Activated CD8-positive, alpha-beta memory T cell treated with anti-CD3 and anti-CD28 coated beads for 48 hours (primary cell): ENCODE results near the gene GSTM1.

Experiments
- DNase-seq, 3 experiments: peaks; one replicate each; pipeline ENCODE4 v3.0.0-alpha.2; 2020; ENCODE audit warnings: low read depth in 2 of 3, low spot score in 2 of 3

Gene GSTM1

DNA sequence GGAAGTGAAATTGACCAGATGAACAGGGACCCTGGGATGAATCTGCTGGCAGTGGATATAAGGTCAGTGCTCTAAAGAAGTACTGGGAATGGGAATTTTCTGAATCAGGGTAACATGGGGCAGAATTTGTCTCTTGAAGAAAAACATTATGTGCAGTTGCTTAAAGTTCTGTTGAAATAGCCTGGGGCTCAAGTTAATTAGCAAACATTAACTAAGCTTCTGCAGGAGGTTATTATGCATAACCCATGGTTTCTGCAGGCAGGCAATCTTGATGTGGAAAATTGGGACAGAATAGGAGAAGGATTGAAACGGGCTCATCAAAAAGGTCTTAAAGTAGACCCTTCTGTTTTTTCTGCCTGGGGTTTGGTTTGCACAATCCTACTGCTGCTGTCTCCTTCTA, 38.4 kb downstream of the GSTM1 start:
- no peak for DNase-seq

DNA sequence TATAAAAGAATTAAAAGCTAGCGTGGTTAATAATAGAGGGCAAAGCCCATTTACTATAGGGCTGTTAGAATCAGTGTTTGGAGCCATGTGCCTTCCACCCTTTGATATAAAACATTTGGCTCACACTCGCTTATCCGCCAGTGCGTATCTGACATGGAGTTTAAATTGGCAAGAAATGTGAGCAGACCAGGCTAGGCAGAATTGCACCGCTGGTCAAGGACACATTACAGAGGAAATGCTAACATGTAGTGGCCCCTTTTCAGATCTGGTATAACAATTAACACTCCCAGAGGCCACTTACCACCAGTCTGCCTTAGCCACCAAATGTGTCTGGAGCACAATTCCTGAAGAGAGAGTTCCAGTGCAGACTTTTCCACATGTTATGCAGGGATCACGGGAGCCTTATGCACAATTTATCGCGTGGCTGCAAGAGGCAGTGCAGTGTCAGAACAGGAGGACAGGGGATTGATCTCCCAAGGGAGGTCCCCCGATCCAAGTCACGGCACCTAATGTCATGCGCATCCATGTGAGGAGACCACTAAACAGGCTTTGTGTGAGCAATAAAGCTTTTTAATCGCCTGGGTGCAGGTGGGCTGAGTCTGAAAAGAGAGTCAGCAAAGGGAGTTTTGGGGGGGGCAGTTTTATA, 39.2 kb downstream of the GSTM1 start:
- no peak for DNase-seq

DNA sequence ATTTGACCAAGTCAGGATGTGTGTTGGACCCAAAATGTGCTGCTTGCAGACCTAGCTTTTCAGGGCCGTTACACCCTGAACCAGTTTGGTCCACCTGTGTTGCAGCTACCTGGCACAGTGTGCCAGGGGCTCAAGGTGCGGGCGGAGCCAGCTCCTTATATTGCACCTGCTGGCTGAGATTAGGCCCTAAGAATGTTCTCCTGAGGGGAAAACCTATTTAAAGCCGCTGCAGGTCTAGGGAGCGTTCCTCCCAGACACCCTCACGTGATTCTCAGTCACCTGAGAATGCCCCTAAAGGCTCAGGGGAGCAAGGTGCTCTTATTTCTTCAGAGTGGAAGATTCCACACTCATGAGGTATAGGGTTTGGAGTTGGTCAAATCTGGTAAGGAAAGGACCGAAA, 41.3 kb downstream of the GSTM1 start:
- DNase-seq: no peak

DNA sequence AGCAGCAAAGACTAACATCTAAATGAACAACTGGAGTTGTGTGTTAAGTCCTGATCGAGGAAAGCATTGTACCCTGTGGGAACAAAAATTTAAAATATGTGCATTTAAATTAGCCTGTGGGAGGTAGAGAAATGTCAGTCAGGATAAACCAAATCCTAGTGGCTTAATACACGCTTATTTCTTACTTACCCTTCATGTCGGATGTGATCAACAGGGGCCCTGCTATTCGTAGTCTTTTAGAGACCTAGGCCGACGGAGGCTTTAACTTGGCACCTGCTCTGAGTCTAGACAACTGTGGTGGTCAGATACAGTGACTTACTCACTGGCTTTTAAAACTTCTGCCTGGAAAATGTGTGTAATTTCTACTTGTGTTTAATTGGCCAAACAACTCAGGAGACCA, 43.0 kb downstream of the GSTM1 start:
- DNase-seq: no peak

DNA sequence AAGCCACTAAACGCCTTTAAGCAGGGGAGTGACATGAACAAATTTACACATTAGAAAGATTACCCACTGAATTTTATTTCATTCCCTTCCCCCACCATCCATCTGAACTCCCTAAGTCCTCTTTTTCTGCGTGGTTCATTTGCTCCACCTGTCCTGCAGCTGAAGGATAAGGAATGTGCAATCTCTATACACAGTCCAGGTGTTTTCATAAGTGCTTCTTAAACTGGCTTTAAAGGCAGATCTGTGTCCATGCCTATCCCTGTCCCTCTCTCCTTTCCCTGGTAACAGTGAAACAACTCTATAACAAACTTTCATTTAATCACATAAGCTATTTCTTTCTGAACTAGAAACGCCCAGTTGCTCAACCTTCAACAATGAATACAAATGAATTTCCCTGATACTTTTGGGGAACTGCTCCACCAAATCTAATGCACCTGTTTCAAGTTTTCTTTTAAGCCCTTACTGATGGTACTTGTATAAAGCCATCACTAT, 44.8 kb downstream of the GSTM1 start:
- DNase-seq: no peak

DNA sequence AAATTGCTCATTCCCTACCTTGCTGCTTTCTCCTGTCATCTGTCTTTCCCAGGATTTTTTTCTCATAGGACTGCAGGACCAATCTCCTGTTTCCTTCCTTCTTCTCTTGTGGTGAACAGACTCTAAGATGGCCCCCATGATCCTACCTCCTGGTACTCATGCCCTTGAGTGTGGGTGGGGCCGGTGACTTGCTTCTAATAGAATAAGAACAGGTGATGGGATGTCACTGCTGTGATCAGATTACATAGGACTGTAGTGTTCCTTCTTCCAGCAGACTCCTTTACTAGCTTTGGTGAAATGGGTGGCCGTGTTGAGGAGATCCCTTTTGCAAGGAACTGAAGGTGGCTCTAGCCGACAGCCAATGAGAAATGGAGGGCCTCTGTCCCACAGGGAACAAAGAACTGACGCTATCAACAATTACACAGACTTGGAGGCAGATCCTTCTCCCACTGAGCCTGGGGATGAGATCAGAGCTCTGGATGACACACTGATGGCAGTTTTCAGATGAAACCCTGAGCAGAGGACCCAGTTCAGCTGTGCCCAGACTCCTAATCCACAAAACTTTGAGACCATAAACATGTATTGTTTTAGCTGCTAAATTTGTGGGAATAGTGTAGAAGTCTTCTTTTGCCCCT, 45.7 kb downstream of the GSTM1 start:
- DNase-seq: no peak

DNA sequence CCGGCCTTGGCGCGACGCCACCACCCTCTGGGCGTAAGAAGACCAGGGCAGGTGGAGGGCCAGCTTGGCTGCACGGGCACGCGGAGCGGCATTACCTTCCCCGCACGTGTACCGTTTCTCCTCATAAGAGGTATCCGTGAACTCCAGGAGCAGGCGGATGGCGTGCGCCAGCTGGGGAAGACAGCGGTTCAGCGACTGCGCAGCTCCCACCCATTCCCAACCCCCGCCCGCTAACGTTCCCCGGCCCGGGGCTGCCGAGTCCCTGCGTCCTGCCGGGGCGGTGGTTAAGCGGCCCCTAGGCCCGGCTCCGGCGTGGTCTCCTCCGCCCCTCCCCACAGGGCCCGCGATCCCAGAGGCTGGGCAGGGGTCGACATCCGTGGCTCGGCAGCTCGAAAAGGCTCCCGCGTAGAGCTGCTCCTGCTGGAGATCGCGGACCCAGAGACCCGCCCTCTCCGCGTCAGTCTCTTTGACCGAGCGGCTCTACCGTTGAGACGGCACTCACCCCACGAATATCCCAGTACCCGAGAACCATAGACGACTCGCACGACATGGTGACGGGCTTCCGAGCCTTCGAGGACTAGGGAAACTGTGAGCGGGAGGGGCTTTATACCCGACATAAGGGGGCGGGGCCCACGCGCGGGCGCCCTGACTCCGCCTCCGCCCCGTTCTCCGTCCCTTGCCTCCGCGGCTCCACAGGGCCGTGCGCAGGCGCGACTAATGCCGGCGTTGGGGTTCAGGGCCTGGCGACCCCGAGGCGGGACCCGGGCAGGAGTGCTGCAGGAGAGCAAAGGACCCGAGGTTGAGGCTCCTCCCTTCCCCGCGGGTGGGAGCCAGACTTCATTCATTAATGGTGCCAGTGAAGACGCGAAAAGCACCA, 52.4 kb downstream of the GSTM1 start:
- peak; percentile 53 to 67 (median 66) for DNase-seq

GRCh38 chr1:109740615-109741373, 53.2 kb downstream of the GSTM1 start, which contains the start of gene GSTM3:
Gene GSTM3 (minus strand): TSS chr1:109741038. CDS start chr1:109740287, 751 bp downstream.
- no peak for DNase-seq
